Measurements from ENCODE around the gene NRXN3.

The NRXN3 gene

GRCh38 chr14:79630288-79630960 is 1460.3 kb downstream of the NRXN3 start:
- no peak for DNase-seq (ENCODE audit: low read depth)

GRCh38 chr14:79631276-79631675 is 1461.1 kb downstream of the NRXN3 start:
- no peak for DNase-seq (ENCODE audit: low read depth)

- DNase-seq (ENCODE audit: low read depth): no peak
Measured at GRCh38 chr14:79638672-79639266, 1468.6 kb downstream of the NRXN3 start.

GRCh38 chr14:79639613-79640012 is 1469.4 kb downstream of the NRXN3 start:
- no peak for DNase-seq (ENCODE audit: low read depth)

GRCh38 chr14:79641371-79641770 is 1471.2 kb downstream of the NRXN3 start:
- DNase-seq (ENCODE audit: low read depth): no peak

GRCh38 chr14:79643132-79643531 is 1473.0 kb downstream of the NRXN3 start:
- no peak for DNase-seq (ENCODE audit: low read depth)

GRCh38 chr14:79645753-79646362 is 1475.7 kb downstream of the NRXN3 start:
- DNase-seq (ENCODE audit: low read depth): no peak

- DNase-seq (ENCODE audit: low read depth): no peak
Measured at GRCh38 chr14:79649856-79650255, 1479.7 kb downstream of the NRXN3 start.

- no peak for DNase-seq (ENCODE audit: low read depth)
Measured at GRCh38 chr14:79652513-79653307, 1482.5 kb downstream of the NRXN3 start.

GRCh38 chr14:79656056-79656455 is 1485.9 kb downstream of the NRXN3 start:
- DNase-seq (ENCODE audit: low read depth): no peak

GRCh38 chr14:79656496-79656895 is 1486.3 kb downstream of the NRXN3 start:
- DNase-seq (ENCODE audit: low read depth): no peak

- DNase-seq (ENCODE audit: low read depth): no peak
Measured at GRCh38 chr14:79658221-79658620, 1488.0 kb downstream of the NRXN3 start.

GRCh38 chr14:79658769-79659168 is 1488.6 kb downstream of the NRXN3 start:
- no peak for DNase-seq (ENCODE audit: low read depth)

- no peak for DNase-seq (ENCODE audit: low read depth)
Measured at GRCh38 chr14:79660053-79660939, 1490.1 kb downstream of the NRXN3 start.

- no peak for DNase-seq (ENCODE audit: low read depth)
Measured at GRCh38 chr14:79661752-79662151, 1491.6 kb downstream of the NRXN3 start.

GRCh38 chr14:79663453-79663852 is 1493.3 kb downstream of the NRXN3 start:
- no peak for DNase-seq (ENCODE audit: low read depth)

GRCh38 chr14:79665556-79665955 is 1495.4 kb downstream of the NRXN3 start:
- no peak for DNase-seq (ENCODE audit: low read depth)

- DNase-seq (ENCODE audit: low read depth): no peak
Measured at GRCh38 chr14:79668951-79669350, 1498.8 kb downstream of the NRXN3 start.

GRCh38 chr14:79670811-79671210 is 1500.6 kb downstream of the NRXN3 start:
- no peak for DNase-seq (ENCODE audit: low read depth)

GRCh38 chr14:79680087-79680486 is 1509.9 kb downstream of the NRXN3 start:
- no peak for DNase-seq (ENCODE audit: low read depth)

- DNase-seq (ENCODE audit: low read depth): no peak
Measured at GRCh38 chr14:79686196-79686595, 1516.0 kb downstream of the NRXN3 start.

GRCh38 chr14:79690960-79691359 is 1520.8 kb downstream of the NRXN3 start:
- DNase-seq (ENCODE audit: low read depth): no peak

All from T-helper 22 cell (primary cell).